ENCODE data around the gene GRIFIN. TPM values are rescaled to one million over a fixed set of nuclear protein-coding genes. Genes with fewer than 3 reads are reported as not detected.

GRIFIN gene
- total and polyA plus RNA-seq, 4 donors: not detected

GRCh38 chr7:2512179-2512661, 36.0 kb upstream of the GRIFIN start:
- H3K4me3 ChIP-seq: no peak overlapping the region
- no peak for DNase-seq
- peak overlapping the region in 1 of 2 donors; percentile 44 for H3K27ac ChIP-seq (ENCODE audit: low read depth in 1 of 2, low read length in 1 of 2)
- H3K9ac ChIP-seq (ENCODE audit: insufficient read depth in 1 of 2, low read length in 2 of 2): no peak overlapping the region
- no peaks in the 10 kb centered on the region for H3K27me3 ChIP-seq (ENCODE audit: control insufficient read depth in 3 of 3, insufficient read depth in 3 of 3, low read length in 2 of 3)
- WGBS, 2 donors: 36 to 38% methylated on average over 12 of the region's 12 CpGs
- no peaks in the 10 kb centered on the region for H3K9me3 ChIP-seq (ENCODE audit: control insufficient read depth in 4 of 4, insufficient read depth in 3 of 4, low read length in 3 of 4)
- peaks cover 0 to 35% (median 25%) of the 10 kb centered on the region in 5 donors for H3K4me1 ChIP-seq (ENCODE audit: control insufficient read depth in 5 of 5, insufficient read depth in 5 of 5, low read length in 5 of 5)
- H3K36me3 ChIP-seq (ENCODE audit: control insufficient read depth in 4 of 4, insufficient read depth in 4 of 4, low read length in 4 of 4): no peaks in the 10 kb centered on the region
- TF ChIP-seq CTCF (IDR thresholded peaks at IDR 0.05; ENCODE audit: control extremely low read depth, extremely low read depth): no peak
- ATAC-seq (ENCODE audit: insufficient read depth, low FRiP score): no peak

- ATAC-seq (ENCODE audit: insufficient read depth, low FRiP score): no peak
- H3K27ac ChIP-seq (ENCODE audit: low read depth in 1 of 2, low read length in 1 of 2): peak overlapping the region in 1 of 2 donors; percentile 44
- no peak overlapping the region for H3K9ac ChIP-seq (ENCODE audit: insufficient read depth in 1 of 2, low read length in 2 of 2)
- no peaks in the 10 kb centered on the region for H3K27me3 ChIP-seq (ENCODE audit: control insufficient read depth in 3 of 3, insufficient read depth in 3 of 3, low read length in 2 of 3)
- H3K9me3 ChIP-seq (ENCODE audit: control insufficient read depth in 4 of 4, insufficient read depth in 3 of 4, low read length in 3 of 4): no peaks in the 10 kb centered on the region
- TF ChIP-seq CTCF (IDR thresholded peaks at IDR 0.05; ENCODE audit: control extremely low read depth, extremely low read depth): no peak
- H3K36me3 ChIP-seq (ENCODE audit: control insufficient read depth in 4 of 4, insufficient read depth in 4 of 4, low read length in 4 of 4): no peaks in the 10 kb centered on the region
- peaks cover 0 to 33% (median 25%) of the 10 kb centered on the region in 5 donors for H3K4me1 ChIP-seq (ENCODE audit: control insufficient read depth in 5 of 5, insufficient read depth in 5 of 5, low read length in 5 of 5)
- H3K4me3 ChIP-seq: no peak overlapping the region
- 29 to 33% methylated on average over 18 of the region's 18 CpGs for WGBS, 2 donors
- DNase-seq: no peak
These were observed 35.6 kb upstream of the GRIFIN start for GRCh38 chr7:2511769-2512168.

GRCh38 chr7:2510909-2511768, 34.9 kb upstream of the GRIFIN start:
- ATAC-seq (ENCODE audit: insufficient read depth, low FRiP score): no peak
- DNase-seq: peak in 1 of 3 donors; percentile 73
- H3K9me3 ChIP-seq (ENCODE audit: control insufficient read depth in 4 of 4, insufficient read depth in 3 of 4, low read length in 3 of 4): no peaks in the 10 kb centered on the region
- H3K36me3 ChIP-seq (ENCODE audit: control insufficient read depth in 4 of 4, insufficient read depth in 4 of 4, low read length in 4 of 4): no peaks in the 10 kb centered on the region
- H3K4me3 ChIP-seq: no peak overlapping the region
- TF ChIP-seq CTCF (IDR thresholded peaks at IDR 0.05; ENCODE audit: control extremely low read depth, extremely low read depth): no peak
- H3K9ac ChIP-seq (ENCODE audit: insufficient read depth in 1 of 2, low read length in 2 of 2): no peak overlapping the region
- H3K27ac ChIP-seq (ENCODE audit: low read depth in 1 of 2, low read length in 1 of 2): peak overlapping the region in 1 of 2 donors; percentile 76
- 15 to 28% methylated on average over 25 to 27 of the region's 27 CpGs for WGBS, 2 donors
- H3K27me3 ChIP-seq (ENCODE audit: control insufficient read depth in 3 of 3, insufficient read depth in 3 of 3, low read length in 2 of 3): no peaks in the 10 kb centered on the region
- peaks cover 0 to 27% (median 25%) of the 10 kb centered on the region in 5 donors for H3K4me1 ChIP-seq (ENCODE audit: control insufficient read depth in 5 of 5, insufficient read depth in 5 of 5, low read length in 5 of 5)
